NCI-H510A (cell line): Measurements from ENCODE around the gene PTX4.

Experiments used
- DNase-seq: peaks from one replicate; lab custom pipeline; 2025; lab: John Stamatoyannopoulos, UW

PTX4 gene

GRCh38 chr16:1500465-1501150 is 11.9 kb upstream of the PTX4 start:
- no peak for DNase-seq

DNA sequence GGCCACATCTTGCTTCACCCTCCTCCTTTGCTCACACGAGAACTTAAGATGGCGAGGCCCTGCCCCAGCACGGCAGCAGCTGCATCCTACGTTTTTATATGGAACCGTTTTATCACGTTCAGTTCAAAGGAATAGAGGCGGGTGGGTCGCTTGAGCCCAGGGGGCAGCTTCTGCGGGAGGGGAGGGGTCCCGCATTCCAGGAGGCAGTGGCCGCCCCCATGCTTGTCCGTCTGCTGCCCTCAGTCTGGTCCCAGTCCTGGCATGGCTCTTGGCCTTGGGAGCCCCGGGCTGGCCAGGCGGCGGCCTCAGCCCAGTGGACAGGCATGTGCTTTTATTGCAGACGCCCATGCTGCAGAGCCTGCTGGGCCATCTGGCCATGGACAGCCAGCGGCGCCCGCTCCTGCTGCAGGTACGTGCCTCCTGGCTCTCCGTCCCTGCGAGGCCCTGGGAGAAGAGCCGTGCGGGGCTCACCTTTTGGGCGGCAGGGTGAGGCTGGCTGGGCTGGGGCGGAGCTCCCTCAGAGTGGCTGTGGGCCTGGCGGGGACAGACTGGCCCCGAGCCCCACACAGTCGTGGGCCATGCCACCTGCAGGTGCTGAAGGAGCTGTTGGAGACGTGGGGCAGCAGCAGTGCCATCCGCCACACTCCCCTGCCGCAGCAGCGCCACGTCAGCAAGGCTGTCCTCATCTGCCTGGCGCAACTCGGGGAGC is 11.2 kb upstream of the PTX4 start:
- DNase-seq, result no peak

GRCh38 chr16:1498899-1499676 is 10.3 kb upstream of the PTX4 start:
- DNase-seq, result no peak

DNA sequence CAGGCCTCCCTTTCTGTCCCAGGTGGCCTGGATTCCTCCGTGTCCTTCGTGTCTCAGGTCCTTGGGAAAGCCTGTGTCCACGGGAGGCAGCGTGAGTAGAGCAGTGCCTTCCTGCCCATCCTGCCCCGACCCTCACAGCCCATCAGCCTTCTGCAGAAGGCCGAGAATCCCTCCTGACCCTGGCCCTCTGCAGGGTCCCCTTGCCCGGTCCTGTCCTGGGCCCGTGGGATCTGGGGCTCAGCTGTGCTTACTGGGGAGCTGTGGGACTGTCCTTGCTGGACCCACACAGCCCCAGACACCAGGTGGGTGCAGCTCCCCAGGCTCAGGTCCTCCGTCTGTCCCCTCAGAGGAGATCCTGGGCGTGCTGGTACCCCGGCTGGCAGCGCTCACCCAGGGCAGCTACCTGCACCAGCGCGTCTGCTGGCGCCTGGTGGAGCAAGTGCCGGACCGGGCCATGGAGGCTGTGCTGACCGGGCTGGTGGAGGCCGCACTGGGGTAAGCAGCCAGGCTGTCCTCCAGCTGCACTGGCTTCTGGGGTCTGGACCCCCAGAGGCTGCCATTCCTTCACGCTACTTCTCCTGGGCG is 8.4 kb upstream of the PTX4 start:
- no peak for DNase-seq

DNA sequence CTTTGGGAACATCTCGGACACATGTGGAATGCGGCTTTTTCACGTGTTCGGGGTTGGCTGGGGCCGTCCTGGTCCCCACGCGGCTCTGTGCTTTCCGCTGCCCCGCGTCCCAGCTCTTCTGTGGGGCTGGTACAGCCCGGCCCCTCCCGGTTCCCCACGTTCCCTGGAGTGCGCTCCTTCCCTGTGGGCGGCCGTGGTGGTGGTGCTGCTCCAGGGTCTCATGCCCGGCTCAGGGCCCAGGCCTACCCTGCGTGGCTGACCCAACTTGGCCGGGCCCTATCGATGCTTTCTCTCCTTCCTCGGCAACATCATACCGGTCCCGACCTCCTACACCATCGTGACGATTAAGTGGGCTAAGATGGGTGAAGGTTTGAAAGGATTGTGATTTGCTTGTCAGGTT is 7.7 kb upstream of the PTX4 start:
- no peak for DNase-seq

DNA sequence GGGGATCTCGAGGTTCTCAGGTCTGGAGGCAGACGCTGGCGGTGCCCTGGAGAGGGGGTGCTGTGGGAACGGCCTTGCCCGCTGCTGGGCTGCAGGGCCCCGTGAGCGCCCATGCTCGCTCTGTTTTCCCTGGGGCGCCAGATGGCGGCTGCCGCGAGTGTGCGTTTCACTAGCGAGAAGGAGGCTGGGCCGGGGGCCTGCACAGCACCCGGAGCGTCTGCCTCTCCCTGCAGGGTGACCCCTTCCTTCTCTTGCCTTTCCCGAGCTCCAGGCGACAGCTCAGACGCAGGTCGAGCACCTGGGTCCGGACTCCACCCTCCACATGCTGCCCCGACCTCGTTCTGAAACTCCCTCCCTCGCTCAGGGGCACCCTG is 7.1 kb upstream of the PTX4 start:
- no peak for DNase-seq

DNA sequence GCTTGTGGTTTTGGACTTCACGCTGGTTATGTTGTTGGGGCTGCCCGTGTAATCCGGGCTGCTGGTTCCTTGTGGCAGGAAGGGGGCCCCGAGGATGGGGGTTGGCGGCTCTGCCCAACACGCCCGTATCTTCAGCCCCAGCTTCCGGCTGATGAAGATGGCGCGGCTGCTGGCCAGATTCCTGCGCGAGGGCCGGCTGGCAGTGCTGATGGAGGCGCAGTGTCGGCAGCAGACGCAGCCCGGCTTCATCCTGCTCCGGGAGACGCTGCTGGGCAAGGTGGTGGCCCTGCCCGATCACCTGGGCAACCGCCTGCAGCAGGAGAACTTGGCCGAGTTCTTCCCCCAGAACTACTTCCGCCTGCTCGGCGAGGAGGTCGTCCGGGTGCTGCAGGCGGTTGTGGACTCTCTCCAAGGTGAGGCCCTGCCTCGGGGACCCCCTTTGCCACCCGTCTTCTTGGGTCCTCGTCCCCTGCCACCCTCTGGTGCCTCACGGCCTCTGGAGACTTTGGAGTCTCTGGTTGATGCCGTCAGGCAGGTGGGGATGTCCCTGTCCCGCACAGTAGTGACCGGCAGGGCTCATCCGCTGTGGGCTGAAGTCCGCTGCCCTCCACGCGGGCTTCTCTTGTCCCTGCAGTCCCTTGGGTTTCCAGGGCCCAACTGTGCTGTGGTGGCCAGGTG is 6.6 kb upstream of the PTX4 start:
- DNase-seq, result no peak

GRCh38 chr16:1494711-1495110 is 6.0 kb upstream of the PTX4 start:
- DNase-seq, result no peak

DNA sequence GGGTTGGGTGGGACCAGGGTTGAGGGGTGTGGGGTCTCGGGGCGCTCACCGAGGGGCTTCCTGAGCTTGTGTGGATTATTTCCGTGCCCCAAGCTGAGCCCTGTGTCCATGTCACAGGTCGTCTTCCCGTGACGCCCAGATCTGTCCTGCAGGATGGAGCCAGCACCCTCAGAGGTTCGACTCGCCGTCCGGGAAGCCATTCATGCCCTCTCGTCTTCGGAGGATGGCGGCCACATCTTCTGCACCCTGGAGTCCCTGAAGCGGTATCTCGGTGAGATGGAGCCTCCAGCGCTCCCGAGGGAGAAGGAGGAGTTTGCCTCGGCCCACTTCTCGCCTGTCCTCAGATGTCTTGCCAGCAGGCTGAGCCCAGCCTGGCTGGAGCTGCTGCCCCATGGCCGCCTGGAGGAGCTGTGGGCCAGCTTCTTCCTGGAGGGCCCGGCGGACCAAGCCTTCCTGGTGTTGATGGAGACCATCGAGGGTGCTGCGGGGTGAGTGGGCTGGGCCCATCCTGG is 5.4 kb upstream of the PTX4 start:
- no peak for DNase-seq

- DNase-seq, result no peak
These were observed 5.0 kb upstream of the PTX4 start for GRCh38 chr16:1493746-1494094.

DNA sequence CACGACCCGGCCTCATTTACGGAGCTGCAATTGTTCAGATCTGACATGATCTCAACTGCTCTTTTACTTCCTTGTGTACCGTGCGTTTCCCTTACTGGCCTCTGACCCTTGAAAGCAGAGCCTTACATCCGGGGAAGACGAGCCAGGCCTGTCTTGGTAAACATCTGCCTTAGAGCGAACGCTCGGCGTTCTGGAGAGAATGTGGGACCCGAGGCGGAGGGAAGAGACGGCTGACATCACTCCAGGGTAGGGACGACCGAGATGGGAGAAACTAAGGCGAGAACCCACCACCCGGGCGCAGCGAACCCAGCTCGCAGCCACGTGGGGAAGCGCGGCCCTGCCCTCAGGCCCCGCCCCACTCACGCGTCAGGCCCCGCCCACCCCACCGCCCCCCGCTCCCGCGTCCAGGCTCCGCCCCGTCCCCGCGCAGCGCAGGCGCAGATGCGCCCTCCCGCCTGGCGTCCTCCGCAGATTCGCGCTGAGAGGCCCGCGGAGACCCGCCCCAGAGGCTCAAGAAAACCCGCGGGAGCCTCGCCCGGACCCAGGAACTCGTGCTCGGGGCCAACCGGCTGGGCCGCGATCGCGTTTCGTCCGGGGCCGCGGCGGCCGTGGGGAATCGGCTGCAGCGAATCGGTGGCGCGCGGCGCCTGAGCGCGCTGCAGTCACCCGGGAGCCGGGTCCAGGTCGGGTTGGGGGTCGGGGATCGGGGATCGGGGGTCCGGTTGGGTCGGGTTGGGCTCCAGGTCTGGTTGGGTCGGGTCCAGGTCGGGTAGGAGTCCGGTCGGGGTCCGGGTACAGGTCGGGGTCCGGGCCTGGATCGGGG is 4.4 kb upstream of the PTX4 start, which contains the start of gene TELO2:
TELO2 (plus strand) TSS at position 438 of the 823 bp plus-strand sequence. CDS start 922 bp downstream, outside the sequence.
- DNase-seq, result no peak

DNA sequence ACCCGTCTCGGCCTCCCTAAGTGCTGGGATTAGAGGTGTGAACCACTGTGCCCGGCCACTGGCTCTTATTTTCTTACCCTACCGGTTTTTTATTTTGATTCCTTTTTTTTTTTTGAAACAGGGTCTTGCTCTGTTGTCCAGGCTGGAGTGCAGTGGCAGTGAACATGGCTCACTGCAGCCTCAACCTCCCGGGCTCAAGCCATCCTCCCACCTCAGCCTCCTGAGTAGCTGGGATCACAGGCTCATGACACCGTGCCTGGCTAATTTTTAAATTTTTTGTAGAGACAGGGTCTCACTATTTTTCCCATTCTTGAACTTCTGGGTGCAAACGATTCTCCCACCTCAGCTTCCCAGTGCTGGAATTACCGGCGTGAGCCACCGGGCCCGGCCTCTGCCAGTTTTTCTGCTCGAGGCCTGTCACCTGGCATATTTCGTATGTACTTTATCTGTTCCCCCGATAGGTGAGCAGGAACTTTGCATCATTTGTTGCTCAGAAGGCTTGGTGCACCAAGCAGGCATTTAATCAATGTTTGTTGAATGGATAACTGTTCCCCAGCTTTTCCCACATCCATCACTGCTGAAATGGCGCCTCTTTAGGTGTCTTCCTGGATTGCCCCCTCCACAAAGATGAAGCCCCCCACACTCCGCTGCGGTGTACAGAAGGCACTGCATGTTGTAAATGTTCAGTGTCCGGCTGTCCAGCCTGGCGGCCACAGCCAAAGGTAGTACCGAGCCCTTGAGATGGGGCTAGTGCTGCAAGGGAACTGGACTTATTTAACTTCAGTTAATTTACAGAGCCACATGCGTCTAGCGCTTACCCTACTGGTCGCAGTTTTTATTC is 3.6 kb upstream of the PTX4 start:
- DNase-seq, result no peak

DNA sequence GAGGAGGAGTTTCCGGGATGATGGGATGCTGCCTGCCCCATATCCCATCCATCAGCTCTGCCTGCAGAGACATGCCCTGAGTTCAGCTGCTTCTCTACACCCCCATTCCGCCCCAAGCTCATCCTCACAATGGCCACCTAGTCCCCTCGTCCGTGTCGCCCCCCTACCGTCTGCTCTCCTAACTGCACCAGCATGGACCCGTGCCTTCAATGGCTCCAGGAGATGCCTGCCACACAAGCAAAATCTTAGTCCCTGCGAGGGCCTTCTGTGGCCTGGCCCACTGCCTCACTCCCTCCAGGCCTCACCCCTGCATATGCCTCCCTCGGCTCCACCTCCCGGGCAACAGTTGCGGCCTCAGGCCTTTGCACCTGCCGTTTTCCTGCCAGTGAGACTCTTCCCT is 2.6 kb upstream of the PTX4 start:
- DNase-seq, result no peak

- no peak for DNase-seq
These were observed 333 bp upstream of the PTX4 start for GRCh38 chr16:1489077-1489476.

DNA sequence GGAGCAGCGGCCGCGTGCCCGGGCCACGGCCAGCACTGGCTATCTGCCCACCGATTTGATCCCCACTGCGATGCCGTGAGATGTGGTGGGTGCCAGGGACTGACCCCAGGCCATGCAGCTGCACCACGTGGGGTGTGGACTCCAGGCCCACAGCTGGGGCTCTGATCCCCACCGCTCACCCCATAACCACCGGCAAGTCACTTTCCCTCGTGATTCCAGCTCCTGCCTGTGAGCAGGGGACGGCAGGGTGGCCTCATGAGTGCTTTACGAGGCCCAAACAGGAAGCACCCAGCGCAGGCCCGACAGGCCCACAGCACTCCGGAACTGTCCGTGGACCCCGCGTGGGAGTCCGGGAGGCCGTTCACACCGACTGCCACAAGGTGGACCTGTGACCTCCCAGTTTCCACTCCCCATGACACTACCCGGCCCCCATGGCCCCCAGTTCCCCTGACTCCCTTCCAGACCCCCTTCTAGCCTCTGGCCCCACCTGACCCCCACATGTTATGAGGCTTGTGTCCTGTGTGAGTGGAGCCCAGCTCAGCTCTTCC is 616 bp downstream of the PTX4 start:
- DNase-seq, result no peak

- DNase-seq, result no peak
These were observed 1.2 kb downstream of the PTX4 start for GRCh38 chr16:1487395-1488053.

- no peak for DNase-seq
These were observed 2.0 kb downstream of the PTX4 start for GRCh38 chr16:1486551-1487390.

- DNase-seq, result no peak
These were observed 2.8 kb downstream of the PTX4 start for GRCh38 chr16:1485847-1486496.
